GDM1 (cell line): Measurements from ENCODE around the gene TFDP2.
"Not testable (repeated sequence)": the region's sequence is repeated elsewhere in the genome, so short reads cannot be mapped to it uniquely, and the experiment has no call there.

Source experiments
- DNase-seq: peaks from one replicate; lab custom pipeline; 2025; lab: John Stamatoyannopoulos, UW

Gene TFDP2

DNA sequence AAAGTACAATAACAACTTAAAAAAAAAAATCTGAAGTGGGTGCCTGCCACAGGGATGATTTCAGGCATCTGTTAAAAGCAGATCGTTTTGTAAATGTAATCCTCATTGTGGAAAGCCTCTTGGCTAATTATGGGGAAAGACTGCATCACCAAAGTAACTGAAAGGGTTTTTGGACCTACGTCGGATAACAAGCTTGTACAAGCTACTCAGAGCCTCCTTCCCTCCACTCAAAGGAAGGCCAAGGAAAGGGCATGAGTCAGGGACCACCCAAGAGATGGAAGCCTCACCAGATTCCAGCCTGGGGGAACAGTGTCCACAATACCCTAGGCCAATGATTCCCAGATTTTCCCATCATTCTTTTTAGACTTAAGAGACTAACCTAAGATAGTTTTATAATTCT, 188.6 kb downstream of the TFDP2 start:
- no peak for DNase-seq

DNA sequence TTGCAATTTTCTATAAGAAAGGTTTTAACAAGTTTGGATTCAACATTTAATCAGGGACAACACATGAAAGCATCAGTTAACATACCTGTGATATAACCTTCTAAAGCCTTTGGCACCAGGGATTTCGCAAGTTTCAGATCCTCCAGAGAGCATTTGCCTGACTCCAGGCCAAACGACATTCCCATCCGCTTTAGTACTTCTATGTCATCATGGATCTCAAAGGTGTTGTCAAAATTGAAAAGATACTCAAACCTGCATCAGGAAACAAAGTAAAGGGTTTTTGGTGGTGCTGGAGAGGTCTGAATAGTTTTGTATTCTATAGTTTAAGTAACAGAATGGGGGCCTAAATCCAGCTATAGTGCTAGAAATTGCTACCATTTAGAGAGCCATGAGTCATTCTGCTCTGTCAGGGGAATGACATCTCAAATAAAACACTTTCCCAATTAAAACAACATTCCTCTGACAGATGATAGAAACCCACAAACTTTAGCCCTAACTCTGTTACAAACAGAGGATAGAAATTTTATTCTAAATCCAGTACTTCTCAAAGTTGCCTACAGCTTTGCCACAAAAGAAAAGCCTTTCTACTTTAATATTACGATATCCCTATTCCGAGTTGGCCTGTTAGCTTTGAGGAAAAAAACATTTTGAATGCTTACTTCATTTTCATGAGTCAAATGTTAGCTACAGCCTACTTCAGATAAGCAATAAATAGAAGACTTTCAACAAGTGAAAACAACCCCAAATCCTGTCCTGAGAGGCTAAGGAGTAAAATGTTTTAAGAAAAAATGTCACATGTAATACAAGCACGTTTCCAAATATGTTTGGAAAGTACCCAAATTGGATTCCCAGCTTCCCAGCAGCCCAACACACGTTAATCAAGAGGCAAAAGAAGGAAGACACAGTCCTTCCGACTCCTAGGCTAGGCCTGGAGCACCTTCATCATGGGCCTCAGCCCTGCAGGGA, 189.5 kb downstream of the TFDP2 start:
- no peak for DNase-seq

DNA sequence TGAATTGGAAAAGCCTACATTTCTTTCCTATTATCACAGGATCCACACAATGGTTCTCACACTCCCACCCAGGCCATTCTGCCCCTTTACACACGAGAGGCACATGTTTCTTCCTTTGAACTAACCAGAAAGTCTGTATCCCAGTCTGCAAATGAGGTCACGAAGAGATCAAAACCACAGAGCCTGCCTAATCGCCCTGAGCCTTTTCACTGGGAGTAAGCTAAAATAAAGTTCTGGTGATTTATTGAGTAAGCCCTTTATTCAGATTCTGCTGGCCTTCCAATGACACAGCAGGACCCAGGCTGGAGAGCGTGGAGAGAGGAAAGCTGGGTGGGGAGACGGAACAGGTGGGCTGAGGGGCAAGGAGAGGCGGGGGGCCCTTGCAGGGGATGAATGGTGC, 194.2 kb downstream of the TFDP2 start:
- DNase-seq = no peak

DNA sequence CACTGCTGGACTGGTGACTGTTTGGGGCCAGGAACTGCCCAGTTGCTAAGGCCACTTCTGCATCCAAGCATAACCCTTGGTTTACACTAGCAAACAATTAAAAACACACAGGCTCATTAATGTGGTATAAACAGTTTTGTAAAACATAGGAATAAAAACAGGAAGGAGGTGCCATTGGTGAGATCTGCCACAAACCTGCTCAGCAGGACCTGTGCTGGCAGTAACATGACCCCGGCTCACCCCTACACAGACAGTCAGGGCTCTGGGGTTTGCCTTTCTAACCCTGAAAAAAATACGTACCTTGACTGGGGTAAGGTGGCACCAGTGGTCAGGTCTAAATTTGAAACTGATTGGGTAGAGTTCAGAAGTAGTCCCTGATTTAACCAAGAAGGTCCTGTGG, 196.7 kb downstream of the TFDP2 start:
- no peak for DNase-seq

DNA sequence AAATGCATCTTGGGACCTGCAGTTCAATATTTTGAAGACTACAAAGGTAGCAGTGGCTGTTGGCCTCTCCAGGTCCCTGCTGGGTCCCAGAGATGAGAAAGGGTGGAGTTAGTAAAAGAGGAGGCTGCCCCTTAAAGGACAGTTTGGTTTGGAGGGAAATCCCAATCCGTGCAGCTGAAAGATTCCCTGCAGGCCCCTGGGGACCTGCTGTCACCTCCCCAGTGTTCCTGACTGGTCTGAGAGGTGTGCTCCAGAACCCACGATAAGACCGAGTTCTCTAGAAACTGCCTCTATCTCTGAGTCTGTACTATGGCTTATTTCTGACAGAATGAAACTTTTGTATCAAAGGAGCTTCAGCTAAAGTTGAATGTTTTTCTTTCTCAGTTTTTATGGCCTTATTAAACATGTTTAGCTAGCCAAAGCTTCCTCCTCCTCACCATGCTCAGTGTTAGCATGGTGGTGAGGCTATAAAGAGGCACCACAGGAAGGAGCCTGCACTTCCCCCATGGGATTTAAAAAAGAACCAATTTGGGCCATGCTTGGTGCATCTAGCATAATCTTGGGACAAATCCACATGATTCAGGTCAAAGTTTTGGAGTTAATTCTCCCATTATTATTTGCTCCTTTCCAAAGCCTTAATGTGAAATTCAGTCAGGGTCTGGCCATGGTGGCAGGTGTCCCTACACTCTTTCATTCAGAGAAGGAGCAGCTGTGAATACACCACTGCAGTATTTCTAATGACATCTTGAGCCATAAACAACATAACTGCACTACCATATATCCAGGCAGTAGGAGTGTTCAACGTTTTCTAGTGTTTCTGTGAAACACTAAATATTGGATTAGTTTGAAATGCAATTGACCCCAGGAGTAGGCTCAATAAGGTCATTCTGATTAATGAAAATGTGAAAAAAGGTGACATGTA, 198.5 kb downstream of the TFDP2 start:
- no peak for DNase-seq

DNA sequence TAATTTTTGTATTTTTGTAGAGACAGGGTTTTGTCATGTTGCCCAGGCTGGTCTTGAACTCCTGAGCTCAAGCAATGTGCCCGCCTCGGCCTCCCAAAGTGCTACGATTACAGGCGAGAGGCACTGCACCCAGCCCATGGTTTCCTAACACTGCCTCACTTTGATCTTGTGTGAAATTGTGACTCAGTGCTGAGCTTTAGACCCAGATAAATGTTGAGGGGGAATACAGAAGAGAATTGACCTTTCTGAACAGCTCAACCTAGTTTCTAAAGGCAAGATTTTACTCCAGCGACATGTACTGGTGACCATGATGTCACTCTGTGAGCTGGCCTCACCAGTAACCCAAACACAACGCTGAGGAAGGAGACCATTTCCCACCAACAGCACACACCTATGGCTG, 199.4 kb downstream of the TFDP2 start:
- DNase-seq = no peak

DNA sequence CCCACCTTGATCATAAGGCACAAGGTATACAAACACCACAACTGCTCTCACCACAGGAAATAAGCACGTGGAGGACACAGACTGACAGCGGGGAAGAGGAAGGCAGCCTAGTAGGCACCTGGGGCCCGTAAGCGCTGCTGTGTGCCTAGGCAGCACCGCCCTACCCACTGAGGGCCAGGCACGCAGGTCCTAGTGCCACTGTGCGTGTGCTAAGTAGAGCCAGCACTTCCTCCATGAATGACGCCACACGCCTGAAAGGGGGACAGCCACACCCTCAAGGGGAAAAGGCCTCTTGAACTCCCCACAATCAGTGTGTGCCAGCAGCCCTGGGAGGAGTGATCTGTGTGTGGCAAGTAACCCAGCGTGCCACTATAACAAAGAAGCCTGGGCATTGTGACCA, 199.9 kb downstream of the TFDP2 start:
- DNase-seq = no peak

DNA sequence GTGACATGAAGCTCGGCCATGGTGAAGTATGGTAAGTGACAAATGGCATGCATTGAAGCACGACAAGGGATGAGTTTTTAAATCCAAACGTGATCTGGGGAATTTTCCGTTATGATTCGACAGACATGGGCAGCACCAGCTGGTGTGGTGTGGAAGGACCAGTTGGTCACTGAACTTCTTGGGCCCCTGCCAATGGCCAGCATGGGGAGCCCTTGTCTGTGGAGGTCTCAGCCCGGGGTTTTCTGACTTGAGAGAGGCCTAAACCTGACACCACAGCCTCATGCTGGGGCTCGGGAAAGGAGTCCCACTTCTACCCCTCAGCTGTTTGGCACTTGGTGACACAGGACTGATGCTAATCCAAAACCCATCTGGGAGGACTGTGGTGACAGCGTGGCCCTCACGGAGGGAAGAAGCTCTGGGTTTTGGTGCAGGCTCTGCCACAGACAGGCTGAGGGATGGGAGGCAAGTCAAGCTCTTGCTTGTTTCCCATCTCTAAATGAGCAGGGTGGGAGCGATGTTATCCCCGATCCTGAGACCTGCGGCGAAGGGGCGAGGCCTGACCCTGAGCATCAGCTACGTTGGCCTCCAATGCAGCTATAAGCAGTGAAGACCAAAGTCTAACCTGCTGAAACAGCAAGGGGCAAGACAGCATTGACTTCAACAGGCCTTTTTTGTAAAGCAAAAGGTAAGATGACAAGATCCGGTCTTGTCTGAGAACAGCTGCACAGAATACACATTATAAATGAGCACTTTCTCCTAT, 203.4 kb downstream of the TFDP2 start:
- no peak for DNase-seq

DNA sequence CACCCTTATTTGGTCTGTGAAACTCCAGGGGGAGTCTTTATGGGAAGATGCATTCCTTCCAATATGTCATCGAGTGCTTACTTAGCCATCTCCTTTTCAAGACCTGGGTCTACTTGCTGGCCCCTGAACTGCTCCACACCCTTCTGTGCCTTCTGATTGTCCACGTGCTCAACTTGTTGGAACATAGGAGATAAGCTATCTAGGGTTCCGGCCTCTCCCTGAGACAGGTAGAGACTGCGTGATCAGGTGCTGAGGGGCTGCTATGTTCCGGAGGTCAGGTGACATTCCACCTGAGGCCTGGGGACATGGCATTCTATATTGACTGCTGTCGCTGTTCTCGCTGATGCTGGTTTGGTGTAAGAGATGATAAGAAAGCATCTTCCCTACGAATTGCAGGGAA, 207.3 kb downstream of the TFDP2 start:
- no peak for DNase-seq

DNA sequence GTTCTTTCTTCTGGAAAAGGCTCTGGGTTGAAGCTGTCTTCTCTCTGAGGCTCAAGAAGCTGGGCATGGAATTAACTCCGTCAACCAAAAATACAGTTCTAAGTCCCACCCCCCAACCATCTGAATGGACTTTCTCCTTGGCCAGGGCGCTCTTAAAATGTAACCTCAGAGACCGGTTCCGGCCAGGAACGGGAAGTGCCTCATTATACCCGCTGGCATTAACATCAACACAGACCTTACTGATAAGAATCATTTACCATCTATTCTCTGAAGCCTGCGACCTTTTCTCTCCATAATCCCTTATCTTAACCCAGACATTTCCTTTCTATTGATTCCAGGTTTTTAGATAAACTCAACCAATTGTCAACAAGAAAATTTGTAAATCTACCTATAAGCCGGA, 208.3 kb downstream of the TFDP2 start:
- no peak for DNase-seq

DNA sequence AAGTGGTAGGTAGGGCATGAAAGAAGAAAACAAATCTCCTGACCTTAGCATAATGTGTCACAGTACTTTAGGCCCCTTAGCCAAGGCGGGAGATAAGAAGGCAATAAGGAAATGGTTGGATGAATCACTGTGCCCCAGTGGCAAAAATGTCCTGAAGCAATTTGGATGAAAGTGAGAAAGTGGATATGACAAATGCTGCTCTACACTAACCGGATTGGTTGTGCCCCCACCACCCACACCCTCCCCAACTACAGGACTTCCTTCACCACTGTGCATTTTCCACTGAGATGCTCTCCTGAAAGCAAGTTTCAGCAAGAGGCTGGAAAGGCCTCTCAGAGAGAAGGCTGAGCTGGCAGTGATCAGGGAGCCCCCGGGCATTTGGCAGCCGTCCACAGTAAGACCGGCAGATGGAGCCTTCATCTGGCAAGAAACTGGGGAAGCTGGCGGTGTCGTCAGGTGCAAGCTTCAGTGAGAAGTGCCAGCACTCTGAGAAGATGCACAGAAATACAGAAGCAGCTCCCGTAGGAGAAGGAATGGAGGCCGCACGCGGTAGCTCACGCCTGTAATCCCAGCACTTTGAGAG, 209.1 kb downstream of the TFDP2 start:
- no peak for DNase-seq

DNA sequence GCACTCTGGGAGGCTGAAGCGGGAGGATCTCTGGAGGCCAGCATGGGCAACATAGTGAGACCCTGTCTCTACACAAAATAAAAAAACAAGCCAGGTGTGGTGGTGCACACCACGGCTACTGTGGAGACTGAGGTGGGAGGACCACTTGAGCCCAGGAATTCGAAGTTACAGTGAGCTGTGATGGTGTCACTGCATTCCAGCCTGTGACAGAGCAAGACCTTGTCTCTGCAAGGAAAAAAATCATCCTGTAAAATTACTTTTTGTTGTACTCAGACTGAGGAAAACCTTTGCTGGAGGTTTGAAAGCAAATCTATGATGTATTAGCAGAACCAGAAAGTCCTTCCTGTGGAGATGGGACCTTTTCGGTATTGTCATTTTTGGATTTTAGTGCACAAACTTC, 209.6 kb downstream of the TFDP2 start:
- DNase-seq = no peak

DNA sequence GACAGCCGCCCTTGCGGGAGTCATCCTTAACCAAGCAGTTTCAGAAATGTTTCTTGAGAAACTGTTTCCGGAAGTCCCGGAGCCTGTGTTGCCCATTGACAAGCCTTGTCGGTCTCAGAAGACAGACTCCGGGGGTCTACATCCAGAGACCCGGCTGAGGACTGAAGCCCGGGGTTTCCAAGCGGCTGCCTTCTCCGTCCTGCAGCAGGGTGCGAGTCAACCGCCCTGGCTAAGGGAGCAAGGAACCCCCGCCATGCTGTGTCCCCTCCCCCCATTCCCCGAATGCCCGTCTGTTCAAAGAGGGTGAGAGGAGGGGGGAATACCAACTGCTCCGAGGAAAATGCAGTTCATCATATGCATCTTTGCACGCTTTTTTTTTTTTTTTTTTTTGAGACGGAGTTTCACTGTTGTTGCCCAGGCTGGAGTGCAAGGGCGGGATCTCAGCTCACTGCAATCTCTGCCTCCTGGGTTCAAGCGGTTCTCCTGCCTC, 211.3 kb downstream of the TFDP2 start:
- DNase-seq = no peak

DNA sequence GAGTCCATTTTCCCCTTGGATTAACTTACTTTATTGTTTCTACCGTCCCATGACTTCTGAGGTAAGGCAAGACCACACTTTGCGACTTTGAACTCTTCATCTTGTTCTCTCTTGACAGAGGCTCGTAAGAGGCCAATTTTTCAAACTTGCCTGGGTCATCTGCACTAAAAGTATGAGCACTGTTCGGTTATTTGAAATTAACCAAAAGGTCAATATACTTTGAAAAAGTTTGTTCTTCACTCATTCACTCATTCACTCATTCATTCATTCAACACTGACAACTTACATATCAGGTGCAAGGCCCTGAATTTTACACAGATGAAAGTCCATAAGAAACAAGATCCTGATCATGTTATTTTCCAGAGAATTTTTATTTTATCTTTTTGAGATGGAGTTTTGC, 215.0 kb downstream of the TFDP2 start:
- DNase-seq = no peak

DNA sequence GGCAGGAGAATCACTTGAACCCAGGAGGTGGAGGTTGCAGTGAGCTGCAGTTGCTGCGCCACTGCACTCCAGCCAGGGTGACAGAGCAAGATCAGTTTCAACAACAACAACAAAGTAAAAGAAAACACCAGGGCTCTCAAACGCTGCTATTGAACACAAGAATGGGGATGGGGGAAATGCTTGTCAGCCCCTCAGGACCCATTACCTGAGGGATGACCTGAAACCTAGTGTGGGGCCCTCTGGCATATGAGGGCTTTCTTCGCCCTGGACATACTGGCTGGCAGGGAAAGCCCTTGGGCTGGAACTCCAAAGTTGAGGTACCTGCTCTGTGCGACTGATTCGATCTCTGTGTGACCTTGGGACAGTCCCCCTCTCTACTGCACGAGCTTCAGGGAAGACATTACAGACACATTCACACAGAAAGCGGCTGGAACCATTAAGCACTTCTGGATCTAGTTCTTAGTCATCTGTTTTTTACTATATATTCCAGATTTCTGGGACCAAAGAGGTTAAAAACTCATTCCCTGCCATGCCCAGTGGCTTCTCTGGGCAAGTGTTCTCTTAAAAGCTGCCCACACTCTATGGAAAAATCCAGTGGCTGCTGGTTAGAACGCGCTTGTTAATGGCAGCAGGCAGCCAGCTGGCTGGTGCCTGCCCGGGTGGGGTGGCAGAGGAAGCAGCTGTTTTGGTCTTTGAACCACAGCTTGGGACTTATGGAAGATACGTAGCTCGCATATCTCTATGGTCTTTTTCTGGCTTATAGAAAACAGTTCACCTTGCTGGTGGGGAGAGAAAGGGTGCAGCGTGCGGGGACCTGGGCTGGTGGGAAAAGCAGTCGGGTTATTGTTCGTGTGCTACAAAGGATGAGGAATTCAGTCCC, 215.7 kb downstream of the TFDP2 start:
- DNase-seq = no peak

DNA sequence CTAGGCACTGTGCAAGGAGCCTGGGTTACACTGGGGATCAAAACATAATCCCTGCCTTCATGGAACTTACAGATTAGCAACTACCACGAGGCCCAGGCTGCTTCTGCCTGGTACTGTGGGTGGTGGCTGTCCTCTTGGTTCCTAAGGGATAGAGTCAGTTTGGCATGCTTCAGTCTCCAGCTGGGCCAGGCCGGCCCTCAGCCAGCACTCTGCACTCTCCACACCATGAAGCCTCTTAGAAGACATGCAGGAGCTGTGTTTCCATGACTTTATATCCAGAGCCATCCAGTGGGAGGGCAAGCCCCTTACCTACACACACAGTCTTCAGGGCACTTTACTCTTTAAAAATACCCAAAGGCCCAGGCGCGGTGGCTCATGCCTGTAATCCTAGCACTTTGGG, 218.5 kb downstream of the TFDP2 start:
- DNase-seq = no peak

DNA sequence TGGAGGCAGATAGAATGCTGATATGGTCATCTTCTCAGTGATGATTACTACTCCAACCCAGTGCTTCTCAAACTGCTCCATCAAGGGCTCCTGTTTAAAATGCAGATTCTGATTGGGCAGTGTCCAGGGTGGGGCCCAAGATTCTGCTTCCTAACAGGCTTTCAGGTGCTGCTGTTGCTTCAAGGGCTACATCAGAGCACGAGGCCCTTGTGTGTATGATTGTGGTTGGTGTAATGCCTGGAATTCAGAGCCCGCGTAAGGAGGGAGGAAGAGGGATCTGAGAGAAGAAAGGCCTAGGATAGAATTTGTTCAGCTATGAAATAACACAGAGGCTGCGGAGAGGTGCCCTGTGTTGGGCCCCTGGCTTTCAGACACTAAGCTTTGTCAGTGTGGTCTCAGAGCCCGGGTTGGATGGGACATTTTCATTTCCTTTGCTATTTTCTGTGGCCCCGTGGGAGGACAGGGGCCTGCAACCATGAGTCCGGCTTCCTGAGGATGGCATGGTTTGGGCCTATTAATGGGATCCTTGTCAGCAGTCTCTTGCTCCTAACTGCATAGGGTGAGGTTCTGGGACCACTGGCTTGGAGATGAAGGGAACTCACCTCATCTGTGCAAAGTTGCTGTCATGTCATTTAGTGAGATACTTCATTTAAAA, 219.9 kb downstream of the TFDP2 start:
- DNase-seq = no peak

DNA sequence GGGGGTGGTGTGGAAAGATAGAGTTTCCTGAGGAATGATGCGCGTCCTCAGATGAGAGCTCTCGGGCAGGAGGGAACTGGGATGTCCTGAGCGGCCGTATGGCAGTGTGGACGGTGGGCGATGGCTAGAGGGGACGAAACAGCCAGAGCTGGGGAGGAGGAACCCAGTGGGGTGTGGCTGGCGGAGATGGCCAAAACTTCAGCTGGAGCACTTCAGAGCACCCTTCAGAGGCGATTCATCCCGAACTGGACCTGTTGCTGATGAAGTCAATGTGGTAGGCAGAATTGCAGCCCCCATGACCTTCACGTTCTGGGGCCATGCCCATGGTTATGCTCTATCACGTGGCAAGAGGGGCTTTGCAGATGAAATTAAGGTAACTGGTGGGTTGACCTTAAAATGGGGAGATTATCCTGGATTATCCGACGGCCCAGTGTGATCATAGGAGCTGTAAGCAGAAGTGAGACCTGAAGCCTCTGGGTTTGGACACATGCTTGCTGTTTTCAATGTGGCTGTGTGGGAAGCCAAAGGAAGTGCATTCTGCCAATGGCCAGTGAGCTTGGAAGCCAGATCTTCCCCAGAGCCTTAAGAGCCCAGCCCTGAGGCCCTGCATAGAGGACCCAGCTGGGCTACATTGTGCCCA, 220.6 kb downstream of the TFDP2 start:
- no peak for DNase-seq

DNA sequence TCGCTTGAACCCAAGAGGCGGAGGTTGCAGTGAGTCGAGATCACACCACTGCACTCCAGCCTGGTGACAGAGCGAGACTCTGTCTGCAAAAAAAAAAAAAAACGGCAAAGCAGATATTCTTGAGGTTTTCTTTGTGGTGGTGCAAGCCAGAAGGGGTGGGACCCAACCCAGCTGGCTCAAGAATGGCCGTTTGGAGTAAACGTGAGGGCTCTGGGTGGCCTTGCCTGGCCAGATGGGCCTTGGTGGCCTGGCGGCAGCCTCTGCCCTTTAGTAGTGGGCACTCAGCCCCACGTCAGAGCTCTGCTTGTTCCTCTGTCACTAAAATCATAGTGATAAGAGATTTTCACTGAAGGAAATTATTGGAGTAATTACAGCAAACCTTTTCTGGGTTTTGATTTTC, 222.4 kb downstream of the TFDP2 start:
- DNase-seq = no peak

DNA sequence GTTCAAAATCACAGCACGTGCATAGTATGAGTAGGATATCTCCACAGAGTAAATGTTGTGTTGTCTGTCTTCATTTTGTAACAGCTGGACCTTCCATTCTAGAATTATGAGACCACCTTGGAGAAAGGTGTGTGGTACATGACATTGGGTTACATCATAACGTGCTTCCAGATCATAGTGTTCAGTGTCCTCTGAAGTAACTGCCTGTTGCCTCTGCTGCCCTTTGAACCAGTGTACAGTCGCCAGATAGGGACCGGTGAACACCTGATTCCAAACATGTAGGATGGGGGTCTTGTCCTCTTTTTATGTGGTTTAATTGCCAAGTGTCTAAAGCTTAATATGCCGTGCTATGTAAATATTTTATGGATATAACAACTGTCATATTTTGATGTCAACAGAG, 223.7 kb downstream of the TFDP2 start:
- DNase-seq = not testable (repeated sequence)
